Pancreas (tissue), 10 donors: ENCODE measurements around the gene BAK1. TPM values are rescaled to one million over a fixed set of nuclear protein-coding genes. Genes with fewer than 3 reads are reported as not detected.
A peak's percentile ranks its signal among the peaks of the same experiment; 100 is the strongest.

Experiments used
- ATAC-seq, 4 donors: fragments of 200-7000 bp; cut with Tn5 transposase; one replicate each; pipeline versions ENCODE4 v1.8.0 to v1.9.1; 2020; ENCODE audit warnings: mild to moderate bottlenecking in 4 of 4, moderate library complexity in 4 of 4
- DNase-seq, 6 donors: peaks; one replicate each; pipeline ENCODE4 v3.0.0-alpha.2; 2020
- FAIRE-seq: peaks from 2 replicates; lab custom pipeline; 2012; peaks lifted over from hg19 to GRCh38; lab: Jason Lieb, UNC
- H3K27ac ChIP-seq, 4 donors: fragments of 200-600 bp; sonication (generic); 1 replicate in 3 of 4; 2 replicates in 1 of 4; pipeline versions ENCODE4 v1.5.0 to v1.8.0; 2020
- H3K27me3 ChIP-seq, 4 donors: fragments of 200-600 bp; one replicate each; pipeline ENCODE4 v1.8.0; 2021
- H3K36me3 ChIP-seq, 3 donors: fragments of 200-600 bp; sonication (generic) in 1 of 3; one replicate each; pipeline versions ENCODE4 v1.5.0 to v1.8.0; 2020 to 2021
- H3K4me1 ChIP-seq, 3 donors: fragments of 200-600 bp; one replicate each; pipeline ENCODE4 v1.8.0; 2021
- H3K4me3 ChIP-seq, 4 donors: fragments of 200-600 bp; sonication (generic) in 2 of 4; one replicate each; pipeline versions ENCODE4 v1.5.0 to v1.8.0; 2020 to 2021
- H3K9me3 ChIP-seq, 4 donors: fragments of 200-600 bp; one replicate each; pipeline ENCODE4 v1.8.0; 2021
- CTCF ChIP-seq, 4 donors: fragments of 200-600 bp; sonication (generic) in 3 of 4; IDR thresholded peaks; one replicate each; pipeline versions ENCODE4 v1.5.0 to v1.8.0; 2021; ENCODE audit warnings: antibody characterized with exemption in 4 of 4
- WGBS, 2 donors: extraction: QIAGEN DNeasy Blood & Tissue Kit; methylation state at CpG; one replicate each; pipeline ENCODE4 v1.1.7; 2013; 5-methylcytosine and 5-hydroxymethylcytosine counted together
- intact Hi-C, 3 donors: fragments of 100-400 bp; cut with DNase I; formaldehyde crosslinking; loops; one replicate each; pipeline versions ENCODE4 v1.11.1 to v1.14.2; 2022
- polyA plus RNA-seq, 2 donors: library from polyadenylated mRNA; stranded (reverse); fragments of 200-250 nt; gene quantifications; one replicate each; pipeline ENCODE4 v1.2.3, GENCODE V29; 2013
- total RNA-seq, 6 donors: library from RNA; stranded (reverse); fragmentation: NEBNext Ultra II Directional in 4 of 6; extraction: Animal tissue kit (Norgen Biotek cat#: 25700) in 4 of 6; gene quantifications; one replicate each; pipeline versions ENCODE4 v1.2.1 to v1.2.4, GENCODE V29; 2021 to 2023
- donor health status: healthy with polysubstance abuse.
- donor health status: DM: no; HTN: no; CAD: no; lungs with moderate emphysema.
- donor health status: DM: no; HTN: no; CAD: no.
- donor health status: control.
- donor health status: control.
- donor health status: Bipolar disorder and iron deficiency.
- donor health status: DM: yes; HTN: yes; CAD: no.
- donor health status: DM: no; HTN: no; CAD: no.
- donor health status: DM: no; HTN: no; CAD: no.
- donor health status: DM: yes; HTN: yes; CAD: no.

The BAK1 gene
- total and polyA plus RNA-seq, 8 donors, result 5.6 to 11.2 (median 7.3) TPM

GRCh38 chr6:33578588-33579011, 1.5 kb downstream of the BAK1 start:
- Histone ChIP-seq H3K9me3 (no peaks in the 10 kb centered on the region), H3K36me3 (peaks cover 0 to 11% (median 4%) of the 10 kb centered on the region in 3 donors), H3K27ac (no peak overlapping the region), H3K4me1 (peaks cover 0 to 11% (median 10%) of the 10 kb centered on the region in 3 donors), H3K27me3 (no peaks in the 10 kb centered on the region), H3K4me3 (peak overlapping the region in 1 of 4 donors; percentile 71)
- intact Hi-C loops, result no loop called here
- FAIRE-seq (no peak), DNase-seq (no peak), ATAC-seq (no peak)
- 78 to 88% methylated on average over 9 of the region's 9 CpGs for WGBS, 2 donors
- no peak for TF ChIP-seq CTCF (IDR thresholded peaks at IDR 0.05)

- FAIRE-seq (no peak), ATAC-seq (no peak), DNase-seq (no peak)
- peaks cover 0 to 11% (median 4%) of the 10 kb centered on the region in 3 donors for H3K36me3 ChIP-seq
- intact Hi-C loops, result no loop called here
- H3K4me3 ChIP-seq, result peak overlapping the region in 1 of 4 donors; percentile 71
- H3K9me3 ChIP-seq, result no peaks in the 10 kb centered on the region
- WGBS, 2 donors, result 90 to 93% methylated on average over 7 of the region's 7 CpGs
- TF ChIP-seq CTCF (IDR thresholded peaks at IDR 0.05), result no peak
- peaks cover 0 to 11% (median 10%) of the 10 kb centered on the region in 3 donors for H3K4me1 ChIP-seq
- H3K27me3 ChIP-seq, result no peaks in the 10 kb centered on the region
- H3K27ac ChIP-seq, result no peak overlapping the region
Observed at GRCh38 chr6:33578164-33578563, 1.9 kb downstream of the BAK1 start.

- WGBS, 2 donors, result 84 to 87% methylated on average over 6 of the region's 6 CpGs
- no peak overlapping the region for H3K4me3 ChIP-seq
- peak overlapping the region in 1 of 4 donors; percentile 62 for H3K27ac ChIP-seq
- FAIRE-seq (no peak), DNase-seq (no peak), ATAC-seq (no peak)
- H3K9me3 ChIP-seq, result no peaks in the 10 kb centered on the region
- TF ChIP-seq CTCF (IDR thresholded peaks at IDR 0.05), result no peak
- peaks cover 0 to 11% (median 4%) of the 10 kb centered on the region in 3 donors for H3K36me3 ChIP-seq
- H3K4me1 ChIP-seq, result peaks cover 0 to 11% (median 10%) of the 10 kb centered on the region in 3 donors
- intact Hi-C loops, result no loop called here
- H3K27me3 ChIP-seq, result no peaks in the 10 kb centered on the region
Observed at GRCh38 chr6:33577718-33578117, 2.4 kb downstream of the BAK1 start.

GRCh38 chr6:33577106-33577535, 3.0 kb downstream of the BAK1 start:
- Histone ChIP-seq H3K4me3 (no peak overlapping the region), H3K27ac (peak overlapping the region in 2 of 4 donors; percentile 45 to 62), H3K4me1 (peaks cover 0 to 11% (median 10%) of the 10 kb centered on the region in 3 donors), H3K36me3 (peaks cover 0 to 11% (median 4%) of the 10 kb centered on the region in 3 donors), H3K9me3 (no peaks in the 10 kb centered on the region), H3K27me3 (no peaks in the 10 kb centered on the region)
- TF ChIP-seq CTCF (IDR thresholded peaks at IDR 0.05), result no peak
- DNase-seq (peak in 4 of 6 donors; percentile 61 to 70 (median 62)), FAIRE-seq (no peak), ATAC-seq (peak; percentile 25 to 61 (median 43))
- WGBS, 2 donors, result 42 to 57% methylated on average over 9 of the region's 9 CpGs
- intact Hi-C loops, result no loop called here

GRCh38 chr6:33576668-33577067, 3.4 kb downstream of the BAK1 start:
- TF ChIP-seq CTCF (IDR thresholded peaks at IDR 0.05), result no peak
- Histone ChIP-seq H3K4me1 (peaks cover 0 to 13% (median 10%) of the 10 kb centered on the region in 3 donors), H3K4me3 (no peak overlapping the region), H3K36me3 (peaks cover 0 to 11% (median 4%) of the 10 kb centered on the region in 3 donors), H3K27ac (peak overlapping the region in 2 of 4 donors; percentile 45 to 62), H3K9me3 (no peaks in the 10 kb centered on the region), H3K27me3 (no peaks in the 10 kb centered on the region)
- intact Hi-C loops, result no loop called here
- DNase-seq, result no peak
- FAIRE-seq, result no peak
- ATAC-seq, result no peak
- WGBS, 2 donors, result 89 to 94% methylated on average over 11 of the region's 11 CpGs
